ENCODE results near the gene DNAJC5.

GRCh38 chr20:63915471-63915870 lies 20.5 kb downstream of the DNAJC5 start:
- no peak for TF ChIP-seq GABPA (IDR thresholded peaks at IDR 0.05; ENCODE audit: low read depth)
- TF ChIP-seq, protein P1, sequence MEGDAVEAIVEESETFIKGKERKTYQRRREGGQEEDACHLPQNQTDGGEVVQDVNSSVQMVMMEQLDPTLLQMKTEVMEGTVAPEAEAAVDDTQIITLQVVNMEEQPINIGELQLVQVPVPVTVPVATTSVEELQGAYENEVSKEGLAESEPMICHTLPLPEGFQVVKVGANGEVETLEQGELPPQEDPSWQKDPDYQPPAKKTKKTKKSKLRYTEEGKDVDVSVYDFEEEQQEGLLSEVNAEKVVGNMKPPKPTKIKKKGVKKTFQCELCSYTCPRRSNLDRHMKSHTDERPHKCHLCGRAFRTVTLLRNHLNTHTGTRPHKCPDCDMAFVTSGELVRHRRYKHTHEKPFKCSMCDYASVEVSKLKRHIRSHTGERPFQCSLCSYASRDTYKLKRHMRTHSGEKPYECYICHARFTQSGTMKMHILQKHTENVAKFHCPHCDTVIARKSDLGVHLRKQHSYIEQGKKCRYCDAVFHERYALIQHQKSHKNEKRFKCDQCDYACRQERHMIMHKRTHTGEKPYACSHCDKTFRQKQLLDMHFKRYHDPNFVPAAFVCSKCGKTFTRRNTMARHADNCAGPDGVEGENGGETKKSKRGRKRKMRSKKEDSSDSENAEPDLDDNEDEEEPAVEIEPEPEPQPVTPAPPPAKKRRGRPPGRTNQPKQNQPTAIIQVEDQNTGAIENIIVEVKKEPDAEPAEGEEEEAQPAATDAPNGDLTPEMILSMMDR (IDR thresholded peaks at IDR 0.05; ENCODE audit: insufficient read depth, low read length): no peak
